ENCODE measurements around the gene TRAF7.

DNA sequence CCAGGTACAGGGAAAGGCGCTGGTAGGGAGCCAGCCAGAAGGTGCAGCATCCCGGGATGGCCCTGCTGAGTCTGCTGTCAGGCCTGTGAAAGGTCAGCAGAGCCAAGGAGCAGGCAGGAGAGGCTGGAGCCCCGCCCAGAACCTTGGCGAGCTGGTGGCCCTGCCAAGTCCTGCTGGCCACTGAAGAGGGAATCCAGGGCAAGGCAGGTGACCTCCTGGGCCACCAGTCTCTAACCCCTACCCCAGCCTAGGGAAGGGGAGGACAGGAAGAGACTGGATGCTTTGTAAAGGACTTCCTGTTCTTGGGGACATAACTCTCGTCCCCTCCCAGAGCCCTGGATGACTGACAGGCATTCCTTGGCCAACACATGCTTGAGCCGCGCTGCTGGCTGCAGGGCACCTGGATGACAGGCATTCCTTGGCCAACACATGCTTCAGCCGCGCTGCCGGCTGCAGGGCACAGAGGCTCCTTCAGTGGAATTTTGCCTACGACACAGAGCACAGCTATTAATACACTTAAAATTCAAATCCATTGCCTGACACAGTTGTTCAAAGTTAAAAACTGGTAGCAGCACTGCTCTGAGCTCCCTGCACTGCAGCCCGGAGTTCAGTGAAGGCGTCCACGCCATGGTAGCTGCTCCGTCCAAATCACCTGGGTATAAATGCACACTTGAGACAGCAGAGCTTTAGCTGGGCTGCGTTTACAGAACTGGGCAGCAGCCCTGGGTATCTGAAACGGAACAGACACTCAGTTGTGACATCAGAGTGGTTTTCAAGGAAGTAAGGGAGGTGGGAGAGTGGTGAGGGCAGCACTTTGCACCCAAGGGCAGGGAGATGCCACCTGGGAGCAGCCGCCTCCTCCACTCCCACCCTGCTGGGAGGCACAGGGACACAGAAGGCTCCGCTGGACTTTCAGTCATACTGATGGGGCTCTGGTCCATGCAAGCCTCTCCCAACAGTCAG lies 57.1 kb downstream of the TRAF7 start:
- TF ChIP-seq, protein P1, sequence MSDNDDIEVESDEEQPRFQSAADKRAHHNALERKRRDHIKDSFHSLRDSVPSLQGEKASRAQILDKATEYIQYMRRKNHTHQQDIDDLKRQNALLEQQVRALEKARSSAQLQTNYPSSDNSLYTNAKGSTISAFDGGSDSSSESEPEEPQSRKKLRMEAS (IDR thresholded peaks at IDR 0.05): no peak
- TF ChIP-seq, protein P2, sequence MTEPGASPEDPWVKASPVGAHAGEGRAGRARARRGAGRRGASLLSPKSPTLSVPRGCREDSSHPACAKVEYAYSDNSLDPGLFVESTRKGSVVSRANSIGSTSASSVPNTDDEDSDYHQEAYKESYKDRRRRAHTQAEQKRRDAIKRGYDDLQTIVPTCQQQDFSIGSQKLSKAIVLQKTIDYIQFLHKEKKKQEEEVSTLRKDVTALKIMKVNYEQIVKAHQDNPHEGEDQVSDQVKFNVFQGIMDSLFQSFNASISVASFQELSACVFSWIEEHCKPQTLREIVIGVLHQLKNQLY (CRISPR knock-in tag; IDR thresholded peaks at IDR 0.05): no peak
- TF ChIP-seq ZBTB1 (CRISPR knock-in tag; IDR thresholded peaks at IDR 0.05; ENCODE audit: borderline replicate concordance) (no peak), ZFP1 (CRISPR knock-in tag; IDR thresholded peaks at IDR 0.05) (no peak)
